LNCaP clone FGC (cell line): Measurements from ENCODE around the gene POLR2L.

Source experiments
- DNase-seq: peaks from one replicate; pipeline ENCODE4 v3.0.0-alpha.2; 2011; ENCODE audit warnings: low read depth
- H3K4me3 ChIP-seq: 2 replicates; pipeline ENCODE4 v1.5.1; 2011; ENCODE audit warnings: mild to moderate bottlenecking, low read depth, low read length, control low read depth
- TF ChIP-seq, protein P1 (sequence below): IDR thresholded peaks from 2 replicates; pipeline ENCODE4 v1.5.1; 2012; ENCODE audit warnings: mild to moderate bottlenecking; ENCODE audit not compliant: control insufficient read depth, insufficient read depth; ENCODE audit errors: extremely low read depth

POLR2L gene

DNA sequence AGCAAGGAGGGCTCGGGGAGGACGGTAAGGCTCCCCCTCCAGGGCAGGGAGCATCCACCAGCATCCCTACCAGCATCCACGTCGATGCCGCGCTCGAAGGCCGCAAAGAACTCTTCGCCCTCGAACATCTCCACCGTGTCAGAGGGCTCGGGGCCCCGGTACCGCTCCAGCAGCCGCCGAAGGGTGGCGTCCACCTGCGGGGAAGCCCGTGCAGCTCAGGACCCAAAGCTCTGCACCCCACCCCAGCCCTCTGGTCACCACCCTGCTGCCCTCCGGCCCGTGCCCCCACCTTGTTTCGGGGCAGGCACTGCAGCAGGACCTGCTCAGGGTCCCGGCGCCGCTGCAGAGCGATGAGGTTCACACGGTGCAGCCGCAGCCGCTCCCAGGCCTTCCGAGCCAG, 41.9 kb downstream of the POLR2L start:
- H3K4me3 ChIP-seq = no peak overlapping the region
- DNase-seq = no peak
- TF ChIP-seq, protein P1, sequence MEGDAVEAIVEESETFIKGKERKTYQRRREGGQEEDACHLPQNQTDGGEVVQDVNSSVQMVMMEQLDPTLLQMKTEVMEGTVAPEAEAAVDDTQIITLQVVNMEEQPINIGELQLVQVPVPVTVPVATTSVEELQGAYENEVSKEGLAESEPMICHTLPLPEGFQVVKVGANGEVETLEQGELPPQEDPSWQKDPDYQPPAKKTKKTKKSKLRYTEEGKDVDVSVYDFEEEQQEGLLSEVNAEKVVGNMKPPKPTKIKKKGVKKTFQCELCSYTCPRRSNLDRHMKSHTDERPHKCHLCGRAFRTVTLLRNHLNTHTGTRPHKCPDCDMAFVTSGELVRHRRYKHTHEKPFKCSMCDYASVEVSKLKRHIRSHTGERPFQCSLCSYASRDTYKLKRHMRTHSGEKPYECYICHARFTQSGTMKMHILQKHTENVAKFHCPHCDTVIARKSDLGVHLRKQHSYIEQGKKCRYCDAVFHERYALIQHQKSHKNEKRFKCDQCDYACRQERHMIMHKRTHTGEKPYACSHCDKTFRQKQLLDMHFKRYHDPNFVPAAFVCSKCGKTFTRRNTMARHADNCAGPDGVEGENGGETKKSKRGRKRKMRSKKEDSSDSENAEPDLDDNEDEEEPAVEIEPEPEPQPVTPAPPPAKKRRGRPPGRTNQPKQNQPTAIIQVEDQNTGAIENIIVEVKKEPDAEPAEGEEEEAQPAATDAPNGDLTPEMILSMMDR = no peak

DNA sequence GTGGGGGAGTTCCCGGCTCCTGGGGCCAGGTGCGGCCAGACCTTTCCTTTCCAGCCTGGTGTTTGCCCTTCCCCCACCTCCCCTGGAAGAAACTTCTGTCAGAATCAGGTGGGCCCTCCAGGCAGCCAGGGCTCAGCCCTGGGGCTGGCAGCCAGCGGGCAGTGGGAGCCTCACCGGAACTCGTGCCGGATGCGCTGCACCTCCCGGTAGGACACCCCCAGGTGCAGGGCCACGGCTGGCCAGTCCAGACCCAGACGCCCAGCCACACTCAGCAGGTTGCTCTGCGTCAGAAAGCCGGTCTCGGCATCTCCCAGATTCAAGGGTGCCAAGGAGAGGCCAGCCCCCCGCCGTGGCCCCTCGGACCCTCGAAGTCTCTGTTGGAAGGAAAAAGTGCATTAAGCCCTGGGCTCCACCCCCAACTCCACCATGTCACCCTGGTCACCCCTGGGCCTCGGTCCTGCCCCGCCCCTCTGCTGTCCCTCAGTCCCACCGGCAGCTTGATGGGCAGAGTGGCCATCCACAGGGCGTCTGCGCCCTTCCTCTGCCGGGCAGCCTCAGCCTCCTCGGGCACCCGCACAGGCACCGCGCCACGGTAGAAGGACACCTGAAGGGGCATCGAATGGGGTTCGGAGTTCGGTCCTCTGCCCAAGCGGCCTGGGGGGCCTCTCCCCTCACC, 42.5 kb downstream of the POLR2L start:
- DNase-seq = no peak
- no peak overlapping the region for H3K4me3 ChIP-seq
- TF ChIP-seq, protein P1 = no peak

DNA sequence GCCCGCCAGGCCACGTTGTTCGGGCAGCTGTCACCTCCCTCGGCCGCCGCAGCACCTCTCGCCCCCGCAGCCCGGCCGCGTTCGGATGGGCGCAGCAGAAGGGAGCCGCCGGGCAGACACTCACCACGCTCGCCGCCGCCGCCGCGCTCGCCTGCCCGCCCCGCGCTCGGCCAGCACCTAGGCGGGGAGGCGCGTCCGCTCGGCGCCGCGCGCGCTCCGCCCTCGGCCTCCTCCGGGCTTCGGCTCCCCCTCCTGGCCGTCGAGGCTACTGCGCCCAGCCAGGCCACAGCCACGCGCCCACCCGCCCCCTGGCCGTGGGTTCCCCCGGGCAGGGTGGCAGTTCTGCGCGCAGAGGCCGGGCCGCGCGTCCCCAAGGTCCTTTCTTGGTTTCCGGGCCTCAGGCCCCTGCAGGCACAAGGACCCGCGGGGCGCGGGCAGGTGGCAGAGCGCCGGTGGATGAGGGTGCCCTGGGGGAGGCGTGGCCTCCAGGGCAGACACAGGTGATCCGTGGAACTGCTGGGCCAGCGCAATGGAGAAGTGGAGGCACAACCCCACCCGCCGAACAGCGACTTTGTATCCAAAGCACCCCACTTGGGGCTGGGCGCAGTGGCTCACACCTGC, 44.1 kb downstream of the POLR2L start, which contains the start of gene SLC25A22:
Gene SLC25A22 (minus strand): TSS at position 189 of the 621 bp plus-strand sequence. CDS start 3,275 bp downstream, outside the sequence.
- H3K4me3 ChIP-seq = peak within 1 kb of the TSS; percentile 94
- TF ChIP-seq, protein P1 = peak; percentile 87
- DNase-seq = no peak

DNA sequence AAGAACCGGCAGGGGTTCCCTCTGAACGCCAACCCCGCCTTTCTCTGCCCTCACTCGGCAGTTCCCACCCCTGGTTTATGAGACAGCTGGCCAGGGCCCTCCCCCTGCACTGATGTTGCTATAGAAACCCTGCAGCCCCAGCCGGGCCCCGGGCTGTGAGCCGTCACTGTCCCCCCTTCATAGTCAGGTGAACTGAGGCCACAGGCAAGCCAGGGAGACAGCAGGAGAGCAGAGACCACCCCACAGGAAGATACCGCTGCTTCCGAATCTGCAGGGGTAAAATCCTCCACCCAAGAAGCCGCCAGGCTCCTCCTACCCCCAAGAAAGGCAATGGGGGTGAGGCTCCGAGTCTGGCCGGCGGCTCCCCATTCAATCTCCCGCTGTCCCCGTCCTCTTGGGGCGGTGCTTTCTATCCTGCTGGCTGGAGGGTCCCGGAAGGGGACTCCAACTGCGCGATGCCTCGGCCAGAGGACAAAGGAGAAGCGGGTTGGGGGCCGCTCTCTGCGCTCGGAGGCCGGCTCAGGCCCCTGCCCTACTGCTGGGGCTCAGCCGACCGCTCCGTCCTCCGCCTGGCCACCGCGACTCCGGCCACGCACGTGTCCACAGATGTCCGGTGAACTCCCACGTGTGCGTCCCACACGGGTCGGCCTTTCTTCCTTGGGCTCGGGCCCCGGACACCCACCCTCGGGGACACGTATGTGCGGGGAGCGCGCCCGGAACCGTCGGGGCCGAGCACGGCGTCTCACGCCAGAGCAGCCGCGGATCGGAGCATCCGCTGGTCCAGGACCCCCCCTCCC, 44.8 kb downstream of the POLR2L start:
- no peak for DNase-seq
- H3K4me3 ChIP-seq = peak overlapping the region; percentile 94
- TF ChIP-seq, protein P1 = no peak

DNA sequence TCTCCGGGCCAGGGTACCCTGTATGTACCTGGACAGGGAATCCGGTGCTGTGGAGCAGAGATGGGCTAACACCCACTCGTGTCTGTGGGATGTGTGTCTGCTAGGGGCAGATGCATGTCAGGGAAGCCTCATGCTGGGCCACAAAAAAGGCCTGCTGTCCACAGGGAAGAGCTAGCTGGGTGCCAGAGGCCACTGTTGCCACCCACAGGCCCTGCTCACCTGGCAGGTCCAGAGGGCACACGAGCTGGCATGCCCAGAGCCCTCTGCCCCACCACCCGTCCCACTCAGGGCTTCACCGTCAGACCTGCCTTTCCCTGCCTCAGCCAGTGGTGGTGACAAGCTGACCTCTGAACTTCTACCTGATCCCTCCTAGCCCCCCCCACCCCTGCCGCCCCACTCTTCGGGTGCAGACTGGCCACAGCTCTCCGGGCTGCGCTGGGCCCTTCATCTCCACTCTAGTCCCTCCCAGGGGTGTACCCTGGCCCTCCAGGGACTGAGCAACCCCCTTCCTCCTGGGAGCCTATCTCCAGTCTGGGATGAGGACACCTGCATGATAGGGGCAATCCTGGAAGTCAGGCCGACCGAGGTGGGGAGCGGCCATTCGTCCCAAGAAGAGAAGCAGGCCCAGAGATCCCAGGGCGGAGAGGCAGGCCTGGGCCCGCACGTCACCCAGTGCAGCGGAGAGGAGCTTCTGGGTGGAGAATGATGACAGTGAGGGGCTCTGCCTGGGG, 45.6 kb downstream of the POLR2L start:
- H3K4me3 ChIP-seq = peak overlapping the region; percentile 94
- no peak for DNase-seq
- TF ChIP-seq, protein P1 = no peak
